ENCODE data around the gene IL1B. TPM values are rescaled to one million over a fixed set of nuclear protein-coding genes. Genes with fewer than 3 reads are reported as not detected.

Gene IL1B
- total and polyA plus RNA-seq, 2 of the 8 experiments (the other 6 are each of a cell fraction or from before 2014, with no cell fraction given), result not detected

- no peak overlapping the region for H2BK20ac ChIP-seq (ENCODE audit: low read length)
- H3K27me3 ChIP-seq (replicated peaks in 1 of 4; ENCODE audit: control insufficient read depth in 3 of 4, extremely low read depth in 1 of 4, insufficient read depth in 3 of 4, low read length in 3 of 4), result no peaks in the 10 kb centered on the region
- no peak for DNase-seq (ENCODE audit: low read depth in 1 of 2, low spot score in 2 of 2)
- no peak overlapping the region for H3K56ac ChIP-seq (replicated peaks; ENCODE audit: insufficient read length, low read depth, low read length)
- no peak overlapping the region for H2AK5ac ChIP-seq (ENCODE audit: low read depth, low read length)
- no peak overlapping the region for H2BK12ac ChIP-seq (ENCODE audit: low read depth, low read length)
- no peak overlapping the region for H3K4ac ChIP-seq (replicated peaks; ENCODE audit: insufficient read length, low read depth, low read length)
- no peak overlapping the region for H4K91ac ChIP-seq (replicated peaks; ENCODE audit: insufficient read length, low read length)
- no peaks in the 10 kb centered on the region for H3K36me3 ChIP-seq (ENCODE audit: control insufficient read depth in 2 of 4, insufficient read depth in 4 of 4, low read length in 3 of 4)
- peaks cover 0 to 3% of the 10 kb centered on the region in 2 experiments; a peak in 1 of 4 replicates for H3K9me3 ChIP-seq (ENCODE audit: insufficient read depth in 2 of 2, low read depth in 1 of 2, low read length in 1 of 2)
- no peak overlapping the region for H2BK15ac ChIP-seq (ENCODE audit: low read length)
- ChIA-PET CTCF (ENCODE audit: partially characterized antibody) (interaction anchor here (0.7 to 1.4 kb wide), 2 partner anchors 60 to 559 kb away, joined by 3 read pairs; no protein-coding TSS in a partner anchor), POLR2A (ENCODE audit: partially characterized antibody) (no interaction called here)
- no peak overlapping the region for H2BK5ac ChIP-seq (ENCODE audit: low read depth, low read length)
- peaks cover 1 to 18% (median 7%) of the 10 kb centered on the region in 4 experiments; a peak in 6 of 7 replicates for H3K4me1 ChIP-seq (replicated peaks in 1 of 4; ENCODE audit: control insufficient read depth in 3 of 4, insufficient read depth in 4 of 4, low read length in 3 of 4)
- H2AFZ ChIP-seq (ENCODE audit: low read length), result no peak overlapping the region
- no peaks in the 10 kb centered on the region for H3K79me1 ChIP-seq (ENCODE audit: low read depth, low read length)
- no peak for FAIRE-seq
- no peak overlapping the region for H2BK120ac ChIP-seq (replicated peaks; ENCODE audit: low read depth, low read length)
- no peak overlapping the region for H3K4me3 ChIP-seq (ENCODE audit: extremely low read depth in 1 of 4, insufficient read depth in 2 of 4, low read depth in 3 of 4, low read length in 4 of 4)
- H3K9ac ChIP-seq (replicated peaks in 1 of 4; ENCODE audit: extremely low read depth in 1 of 4, low read depth in 3 of 4, low read length in 3 of 4), result no peak overlapping the region
- no peaks in the 10 kb centered on the region for H3K79me2 ChIP-seq (ENCODE audit: control insufficient read depth in 1 of 2, insufficient read depth in 2 of 2, low read length in 2 of 2)
- no peak overlapping the region for H4K5ac ChIP-seq (ENCODE audit: insufficient read length, low read depth, low read length)
- no peak overlapping the region for H3K14ac ChIP-seq (ENCODE audit: insufficient read length)
- no peaks in the 10 kb centered on the region for H3K23me2 ChIP-seq (ENCODE audit: low read depth, low read length)
- H4K20me1 ChIP-seq (replicated peaks in 1 of 2; ENCODE audit: control insufficient read depth in 1 of 2, insufficient read depth in 2 of 2, low read length in 2 of 2), result no peaks in the 10 kb centered on the region
- H3K18ac ChIP-seq (ENCODE audit: extremely low read depth, low read length), result no peak overlapping the region
- H3K23ac ChIP-seq (ENCODE audit: insufficient read length), result no peak overlapping the region
- 84% methylated on average over 3 of the region's 3 CpGs; no CpG with 5 or more reads in 1 of the 2 experiments for WGBS, 2 experiments (ENCODE audit: extremely low coverage in 1 of 2, insufficient coverage in 1 of 2, insufficient read length in 1 of 2, insufficient replicate concordance in 2 of 2, low coverage in 1 of 2, low lambda C conversion rate in 2 of 2, missing lambda C conversion rate in 1 of 2)
- H4K8ac ChIP-seq (ENCODE audit: extremely low read depth, insufficient read depth, low read length), result no peak overlapping the region
- no peak overlapping the region for H3K4me2 ChIP-seq (ENCODE audit: insufficient read depth in 1 of 2, low read depth in 2 of 2, low read length in 2 of 2)
- H3K27ac ChIP-seq (ENCODE audit: low read depth, low read length), result no peak overlapping the region
- TF ChIP-seq SIRT6 (IDR thresholded peaks at IDR 0.05; ENCODE audit: low read length), result no peak
- no peak for TF ChIP-seq SP4 (IDR thresholded peaks at IDR 0.05; ENCODE audit: low read length)
- TF ChIP-seq KDM1A (IDR thresholded peaks at IDR 0.05; ENCODE audit: borderline replicate concordance, low read length), result no peak
- no peak for TF ChIP-seq TBP (IDR thresholded peaks at IDR 0.05; ENCODE audit: low read depth, low read length)
- no peak for TF ChIP-seq RFX5 (IDR thresholded peaks at IDR 0.05; ENCODE audit: borderline replicate concordance, low read depth, low read length)
- no peak for TF ChIP-seq KDM5A (IDR thresholded peaks at IDR 0.05; ENCODE audit: low read length)
- TF ChIP-seq NANOG (IDR thresholded peaks at IDR 0.05; ENCODE audit: insufficient read depth, low read depth, low read length, poor library complexity, severe bottlenecking), result no peak
- no peak for TF ChIP-seq POU5F1 (IDR thresholded peaks at IDR 0.05; ENCODE audit: low read depth, low read length)
- TF ChIP-seq E2F6 (IDR thresholded peaks at IDR 0.05), result no peak
- no peak for TF ChIP-seq CEBPB (IDR thresholded peaks at IDR 0.05; ENCODE audit: low read depth, low read length)
- no peak for TF ChIP-seq SAP30 (IDR thresholded peaks at IDR 0.05; ENCODE audit: insufficient read depth, insufficient replicate concordance, low read length)
- no peak for TF ChIP-seq RAD21 (IDR thresholded peaks at IDR 0.05 in 1 of 2, conservative IDR thresholded peaks at IDR 0.05 in 1 of 2; ENCODE audit: low read depth in 2 of 2, low read length in 2 of 2)
- TF ChIP-seq SIN3A (conservative IDR thresholded peaks at IDR 0.05 in 1 of 2, IDR thresholded peaks at IDR 0.05 in 1 of 2; ENCODE audit: low read depth in 1 of 2, low read length in 2 of 2), result no peak
- TF ChIP-seq TEAD4 (IDR thresholded peaks at IDR 0.05; ENCODE audit: low read depth, low read length), result no peak
These were observed 49.3 kb downstream of the IL1B start for GRCh38 chr2:112787294-112787693.

All from H1 (cell line).